DMS53 treated with DMSO at 0.1 percent for 48 hours (cell line): ENCODE results near the gene MYPN.
A peak's percentile ranks its signal among the peaks of the same experiment; 100 is the strongest.
"Not testable (repeated sequence)": the region's sequence is repeated elsewhere in the genome, so short reads cannot be mapped to it uniquely, and the experiment has no call there.

Source experiments
- DNase-seq: peaks from one replicate; lab custom pipeline; 2025; ENCODE audit not compliant: unreplicated experiment; lab: John Stamatoyannopoulos, UW

MYPN gene

DNA sequence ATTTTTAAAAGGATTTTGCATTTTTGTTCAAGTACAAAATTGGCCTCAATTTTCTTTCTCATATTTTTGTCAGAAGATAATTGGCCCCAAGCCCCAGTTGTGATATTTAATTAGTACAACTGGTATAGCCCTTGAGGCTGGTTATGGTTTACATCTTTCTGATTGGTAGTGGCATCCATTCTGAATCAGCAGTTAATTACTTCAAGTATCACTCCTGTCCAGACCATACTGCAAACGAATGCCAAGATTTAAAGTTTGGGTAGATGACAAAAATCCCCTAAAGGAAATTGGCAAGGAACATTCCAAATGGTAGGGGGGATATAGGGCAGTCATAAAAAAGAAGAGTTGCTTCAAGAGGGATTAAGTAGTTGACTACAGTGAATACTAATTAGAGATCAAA is 23.1 kb downstream of the MYPN start:
- no peak for DNase-seq

DNA sequence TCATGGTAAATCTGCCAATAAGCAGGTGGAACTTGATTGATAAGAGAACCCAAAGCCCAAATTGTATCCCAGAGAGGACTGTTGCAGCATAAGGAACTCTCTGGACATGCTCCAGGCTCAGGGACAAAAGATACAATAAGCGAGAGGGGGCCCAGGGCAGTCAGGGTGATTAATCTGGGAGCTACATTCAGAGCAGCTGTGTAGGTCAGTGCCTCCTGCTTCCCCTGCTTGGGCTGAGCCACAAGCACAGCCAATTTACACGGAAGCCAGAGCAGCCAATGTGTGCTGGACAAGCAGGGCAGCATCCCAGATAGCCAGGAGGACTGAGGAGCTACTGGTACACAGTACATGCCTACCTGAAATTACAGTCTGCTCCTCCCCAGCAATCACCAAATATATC is 24.2 kb downstream of the MYPN start:
- DNase-seq, result no peak

GRCh38 chr10:68135362-68135761 is 26.1 kb downstream of the MYPN start:
- DNase-seq, result no peak

GRCh38 chr10:68135922-68136792 is 26.9 kb downstream of the MYPN start:
- no peak for DNase-seq

- DNase-seq, result no peak
Observed at GRCh38 chr10:68137171-68137570, 27.9 kb downstream of the MYPN start.

GRCh38 chr10:68138526-68138925 is 29.2 kb downstream of the MYPN start:
- no peak for DNase-seq

DNA sequence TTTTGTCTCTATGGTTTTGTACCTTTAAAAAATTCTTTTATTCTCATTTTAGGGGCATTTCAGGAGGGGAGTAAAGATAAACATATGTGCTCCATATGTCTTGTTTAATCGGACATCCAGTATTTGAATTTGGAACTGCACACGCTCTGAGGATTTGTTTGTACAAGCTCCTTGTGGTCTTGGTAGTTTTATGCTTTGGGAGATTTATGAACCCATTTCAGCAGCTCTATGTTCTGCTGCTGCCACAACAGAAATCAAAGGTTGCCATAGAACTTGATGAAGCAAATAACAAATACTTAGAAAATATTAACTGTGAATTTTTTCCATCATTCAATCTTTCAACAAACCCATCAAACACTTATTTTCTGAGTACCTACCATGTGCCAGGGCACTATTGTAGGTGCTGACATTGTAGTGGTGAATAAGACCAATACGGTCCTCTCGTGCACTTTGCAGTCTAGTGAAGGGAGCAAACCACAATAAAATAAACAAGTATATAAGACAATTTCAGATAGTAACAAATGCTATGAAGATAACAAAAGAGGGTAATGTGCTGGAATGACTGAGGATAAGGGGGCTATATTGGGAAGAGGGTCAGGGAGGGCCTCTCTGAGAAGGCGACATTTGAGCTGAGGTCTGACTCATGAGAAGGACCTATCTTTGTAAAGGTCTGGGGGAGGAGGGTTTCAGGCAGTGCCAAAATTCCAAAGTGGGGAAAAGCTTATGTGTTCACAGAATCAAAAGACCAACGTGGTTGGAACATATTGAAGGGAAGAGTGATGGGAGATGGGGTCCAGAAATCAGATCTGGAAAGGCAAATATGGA is 30.4 kb downstream of the MYPN start:
- no peak for DNase-seq

DNA sequence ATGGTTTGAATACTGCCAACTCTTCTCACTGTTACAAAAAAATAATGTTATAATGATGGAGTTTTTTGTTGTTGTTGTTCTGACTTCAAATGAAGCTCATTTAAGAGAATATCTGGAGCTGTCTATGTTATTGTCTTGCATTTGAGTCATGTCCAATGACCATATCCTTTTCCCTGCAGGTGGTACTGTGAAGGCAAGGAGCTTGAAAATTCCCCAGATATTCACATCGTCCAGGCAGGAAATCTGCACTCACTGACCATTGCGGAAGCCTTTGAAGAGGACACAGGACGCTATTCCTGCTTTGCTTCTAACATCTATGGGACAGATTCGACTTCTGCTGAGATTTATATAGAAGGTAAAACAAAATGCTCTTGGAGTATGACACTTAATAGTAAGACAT is 33.5 kb downstream of the MYPN start:
- no peak for DNase-seq

- DNase-seq, result no peak
Observed at GRCh38 chr10:68144709-68145108, 35.4 kb downstream of the MYPN start.

GRCh38 chr10:68145705-68146104 is 36.4 kb downstream of the MYPN start:
- no peak for DNase-seq

DNA sequence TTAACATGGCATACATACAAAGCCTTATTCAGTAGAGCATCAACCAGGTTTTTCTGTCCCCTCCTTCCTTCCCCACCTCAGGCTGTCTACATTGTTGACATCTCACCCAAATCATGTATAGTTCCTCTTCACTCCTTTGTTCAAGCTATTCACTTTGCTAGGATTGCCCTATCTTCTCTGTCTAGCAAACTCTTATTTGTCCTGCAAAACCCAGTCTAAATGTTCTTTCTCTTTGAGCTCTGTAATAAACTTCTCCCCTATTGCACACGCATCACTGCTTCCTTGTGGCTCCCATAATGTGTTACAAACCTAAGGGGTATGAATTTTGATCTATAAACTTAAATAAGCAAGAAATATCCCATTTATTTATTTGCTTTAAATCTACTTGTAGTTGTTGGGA is 36.8 kb downstream of the MYPN start:
- no peak for DNase-seq

DNA sequence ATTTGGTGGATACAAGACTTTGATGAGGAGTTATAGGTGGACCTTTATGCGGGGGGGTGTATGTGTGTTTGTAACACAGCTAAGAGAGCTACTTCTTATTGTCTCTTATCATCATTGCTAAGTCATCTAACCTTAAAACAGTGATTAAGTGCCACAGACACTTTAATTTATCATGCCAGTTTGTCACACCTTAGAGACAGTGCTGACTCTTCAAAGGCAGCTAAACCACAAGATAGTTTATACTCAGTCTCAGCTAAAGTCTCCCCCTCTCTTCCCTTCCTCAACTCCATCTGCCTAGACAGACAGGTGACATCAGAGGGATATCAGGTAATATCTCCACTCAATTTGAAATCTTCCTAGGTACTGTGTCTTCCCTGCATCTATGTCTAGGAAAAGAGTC is 42.2 kb downstream of the MYPN start:
- DNase-seq, result no peak

DNA sequence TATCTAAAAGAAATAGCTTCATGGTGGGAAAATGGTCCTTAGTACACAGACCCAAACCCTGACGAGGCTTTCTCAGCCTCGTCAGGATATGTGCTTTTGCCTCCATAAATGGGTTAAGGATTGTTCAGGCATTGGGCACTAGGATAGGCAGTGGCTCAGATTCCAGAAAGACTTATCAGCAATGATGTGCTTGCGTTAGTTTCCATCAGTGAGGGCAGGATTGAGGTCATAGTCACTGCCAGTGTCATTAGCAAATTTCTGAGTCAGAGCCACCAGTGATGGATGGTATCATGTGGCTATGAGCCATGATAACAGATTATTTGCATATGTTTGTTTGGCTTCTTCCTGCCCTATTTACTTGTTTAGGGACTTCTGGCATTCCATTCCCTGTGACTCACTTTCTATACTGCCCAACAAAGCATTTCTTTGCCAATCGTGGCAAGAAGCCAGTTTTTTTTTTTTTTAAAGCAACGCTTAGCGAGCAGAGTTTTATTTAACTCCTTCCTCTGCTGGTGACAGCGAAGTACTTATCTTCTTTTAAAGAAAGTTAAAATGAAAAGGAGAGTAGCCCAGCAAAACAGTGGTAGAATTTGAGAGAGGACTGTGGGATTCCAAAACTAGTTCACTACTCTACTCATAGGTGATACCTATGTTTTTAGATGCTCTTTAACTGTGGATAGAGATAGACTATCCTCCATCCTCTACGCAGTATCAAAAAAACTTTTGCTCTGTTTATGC is 44.4 kb downstream of the MYPN start:
- DNase-seq, result peak; percentile 70

DNA sequence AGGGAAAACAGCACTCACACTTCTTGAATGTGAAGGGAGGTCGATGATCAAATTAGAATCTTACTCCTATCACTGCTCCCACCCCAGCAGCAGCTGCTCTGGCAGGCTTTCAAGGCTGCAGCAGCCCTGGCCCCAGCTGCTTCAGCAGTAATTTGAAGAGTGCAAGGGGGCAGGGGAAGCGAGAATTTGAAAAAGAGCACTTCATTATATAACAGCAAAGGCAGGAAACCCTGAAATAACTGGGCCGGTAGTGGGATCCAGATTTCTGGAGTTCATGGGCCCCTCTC is 44.9 kb downstream of the MYPN start:
- DNase-seq, result no peak

DNA sequence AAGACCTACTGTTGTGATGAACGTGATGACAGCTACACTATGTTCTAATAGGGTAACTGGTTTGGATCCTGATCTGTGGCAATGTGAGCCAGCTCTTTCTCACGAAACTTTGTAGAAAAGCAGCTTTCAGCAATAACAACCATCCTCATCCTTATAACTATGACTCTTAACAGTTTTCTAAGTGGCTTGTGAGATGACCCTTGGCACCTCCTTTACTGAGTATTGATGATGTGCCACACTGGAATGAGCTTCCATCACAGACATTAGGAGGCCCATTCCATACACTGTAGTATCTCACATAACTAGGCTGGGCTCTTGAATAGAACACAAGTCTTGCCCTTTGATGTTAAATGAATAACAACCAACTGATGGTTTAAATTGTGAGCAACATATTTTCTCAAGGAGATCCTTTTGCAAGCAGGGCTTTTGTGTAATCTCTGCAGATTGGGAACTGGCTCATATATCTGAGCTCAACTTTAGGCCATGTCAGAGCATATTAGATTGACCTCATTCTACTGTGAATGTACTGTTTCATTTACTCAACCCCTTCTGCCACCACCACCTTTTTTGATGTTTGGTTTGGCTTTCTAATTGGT is 46.4 kb downstream of the MYPN start:
- no peak for DNase-seq

DNA sequence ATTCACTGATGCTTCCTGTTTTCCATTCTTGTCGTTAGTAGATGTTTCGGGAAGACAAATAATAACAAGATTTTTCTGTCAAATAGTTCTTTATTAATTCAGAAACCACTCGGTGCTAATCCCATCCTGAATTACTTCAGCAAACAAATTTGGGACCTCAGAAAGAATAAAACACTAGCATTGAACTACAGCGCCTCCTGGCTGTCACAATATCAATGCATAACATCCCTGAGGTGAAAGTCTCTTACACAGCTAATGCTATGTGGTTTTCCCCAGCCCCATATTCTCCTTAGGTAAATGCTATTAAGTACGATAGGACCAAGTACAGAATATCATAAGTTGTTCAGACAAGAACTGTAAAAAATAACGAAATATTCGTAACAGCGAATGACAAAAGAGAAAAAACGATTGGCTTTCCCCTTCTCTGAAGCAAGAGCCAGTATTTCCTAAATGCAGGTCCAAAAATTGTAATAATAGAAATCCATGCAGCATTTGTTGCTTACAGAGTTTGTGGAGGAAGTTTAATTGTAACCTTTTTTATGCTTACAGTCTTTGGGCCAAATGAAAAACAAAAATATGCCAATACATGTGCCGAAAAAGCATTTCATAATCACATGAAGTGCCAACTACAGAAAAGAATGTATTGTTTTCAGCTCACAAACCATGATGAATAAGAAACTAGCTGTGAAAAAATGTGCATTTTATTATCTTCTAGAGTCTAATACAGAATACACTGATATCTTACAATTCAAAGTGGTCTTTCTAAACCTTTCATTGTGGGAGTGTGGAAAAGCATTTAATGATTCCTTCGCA is 47.3 kb downstream of the MYPN start:
- DNase-seq, result peak; percentile 58

DNA sequence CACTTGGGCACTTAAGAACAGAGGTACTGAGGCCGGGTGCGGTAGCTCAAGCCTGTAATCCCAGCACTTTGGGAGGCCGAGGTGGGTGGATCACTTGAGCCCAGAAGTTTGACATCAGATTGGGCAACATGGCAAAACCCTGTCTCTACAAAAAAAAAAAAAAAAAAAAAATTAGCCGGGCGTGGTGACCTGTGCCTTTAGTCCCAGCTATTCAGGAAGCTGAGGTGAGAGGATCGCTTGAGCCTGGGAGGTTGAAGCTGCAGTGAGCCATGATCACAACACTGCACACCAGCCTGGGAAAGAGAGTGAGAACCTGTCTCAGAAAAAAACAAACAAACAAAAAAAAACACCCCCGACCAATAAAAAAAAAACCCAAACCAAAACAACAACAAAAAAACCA is 48.2 kb downstream of the MYPN start:
- DNase-seq, result not testable (repeated sequence)

GRCh38 chr10:68158031-68158430 is 48.7 kb downstream of the MYPN start:
- DNase-seq, result no peak

DNA sequence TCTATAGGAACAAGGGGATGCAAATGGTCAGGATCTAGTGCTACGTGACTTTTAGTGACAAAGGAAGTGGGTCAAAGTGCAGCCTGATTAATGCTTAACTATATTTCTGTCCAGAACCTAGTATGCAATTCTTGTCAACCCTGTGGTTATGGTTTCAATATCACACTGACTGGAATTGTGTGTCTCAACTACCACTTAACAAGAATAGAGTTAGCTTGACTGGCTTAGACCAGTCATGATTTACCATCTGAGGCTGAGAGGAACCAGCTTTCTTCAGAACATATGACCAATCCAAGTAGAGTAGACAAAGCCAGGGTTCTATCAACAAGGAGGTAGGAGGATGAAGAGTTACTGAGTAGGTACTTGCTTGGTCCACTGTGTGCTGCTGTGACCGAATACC is 54.4 kb downstream of the MYPN start:
- DNase-seq, result peak; percentile 18

- DNase-seq, result no peak
Observed at GRCh38 chr10:68165643-68166042, 56.4 kb downstream of the MYPN start.
